Left cardiac atrium (tissue), 4 donors: Measurements from ENCODE around the gene MUC21. TPM values are rescaled to one million over a fixed set of nuclear protein-coding genes. Genes with fewer than 3 reads are reported as not detected.

Experiments
- ATAC-seq, 2 donors: fragments of 200-7000 bp; cut with Tn5 transposase; one replicate each; pipeline ENCODE4 v1.9.1; 2020; ENCODE audit warnings: mild to moderate bottlenecking in 2 of 2, moderate library complexity in 2 of 2
- DNase-seq: peaks from one replicate; pipeline ENCODE4 v3.0.0-alpha.2; 2020
- intact Hi-C, 2 donors: fragments of 100-400 bp; cut with DNase I; formaldehyde crosslinking; loops; one replicate each; pipeline versions ENCODE4 v1.14.1 to v1.15.1; 2022 to 2023
- long read RNA-seq: library from polyadenylated mRNA; unstranded; transcript quantifications from one replicate; pipeline ENCODE4 v2.0.0, GENCODE V29; 2021
- total RNA-seq, 2 donors: library from RNA; stranded (reverse); fragmentation: NEBNext Ultra II Directional; extraction: Animal tissue kit (Norgen Biotek cat#: 25700); gene quantifications; one replicate each; pipeline ENCODE4 v1.2.1, GENCODE V29; 2021
- donor health status: DM: no; HTN: yes; CAD: no.
- donor health status: DM: no; HTN: yes; CAD: no; lungs with severe emphysema.
- donor health status: DM: yes; HTN: yes; CAD: no.
- donor health status: Dilated cardiomyopathy.

The MUC21 gene
- not detected for total RNA-seq
- long read RNA-seq = 0 reads

- ATAC-seq = no peak
- intact Hi-C loops = loop anchor here in 1 of 2 donors (10.0 kb wide), 1 partner anchor 71 kb away; no protein-coding TSS in a partner anchor
- DNase-seq = no peak
These were observed at the start of gene MUC21 for GRCh38 chr6:30983439-30983838. MUC21 (plus strand) TSS chr6:30983718; CDS start chr6:30983959, 241 bp downstream.

GRCh38 chr6:30935018-30935417 lies 48.5 kb upstream of the MUC21 start:
- intact Hi-C loops = no loop called here
- ATAC-seq = peak in 1 of 2 donors; percentile 22
- no peak for DNase-seq

- intact Hi-C loops = no loop called here
- DNase-seq = no peak
- no peak for ATAC-seq
These were observed 46.3 kb upstream of the MUC21 start for GRCh38 chr6:30937265-30937664.

- intact Hi-C loops = no loop called here
- ATAC-seq (no peak), DNase-seq (no peak)
These were observed 44.8 kb upstream of the MUC21 start for GRCh38 chr6:30938730-30939129.

- DNase-seq (no peak), ATAC-seq (peak in 1 of 2 donors; percentile 19)
- intact Hi-C loops = no loop called here
These were observed 44.0 kb upstream of the MUC21 start for GRCh38 chr6:30939473-30939872.

GRCh38 chr6:30940361-30940986 lies 43.0 kb upstream of the MUC21 start, which contains the start of gene MUCL3:
MUCL3 (plus strand) TSS chr6:30940973; CDS start chr6:30941000, 27 bp downstream.
- intact Hi-C loops = no loop called here
- DNase-seq (no peak), ATAC-seq (no peak)

GRCh38 chr6:30942338-30943060 lies 41.0 kb upstream of the MUC21 start:
- DNase-seq (peak; percentile 85), ATAC-seq (peak; percentile 83)

GRCh38 chr6:30944051-30944450 lies 39.5 kb upstream of the MUC21 start:
- intact Hi-C loops = no loop called here
- ATAC-seq = no peak
- DNase-seq = no peak

More at GRCh38 chr6:30942338-30943060, 41.0 kb upstream of the MUC21 start:
- intact Hi-C loops = no loop called here

- intact Hi-C loops = no loop called here
- DNase-seq (no peak), ATAC-seq (no peak)
These were observed 38.2 kb upstream of the MUC21 start for GRCh38 chr6:30945281-30945680.

- ATAC-seq (peak in 1 of 2 donors; percentile 49), DNase-seq (no peak)
- intact Hi-C loops = no loop called here
These were observed 36.3 kb upstream of the MUC21 start for GRCh38 chr6:30947231-30947630.

GRCh38 chr6:30948811-30949210 lies 34.7 kb upstream of the MUC21 start:
- intact Hi-C loops = no loop called here
- DNase-seq (no peak), ATAC-seq (no peak)

- intact Hi-C loops = no loop called here
- DNase-seq (no peak), ATAC-seq (no peak)
These were observed 31.5 kb upstream of the MUC21 start for GRCh38 chr6:30951907-30952469.

- peak in 1 of 2 donors; percentile 41 for ATAC-seq
- intact Hi-C loops = no loop called here
These were observed 28.7 kb upstream of the MUC21 start for GRCh38 chr6:30954631-30955366.

GRCh38 chr6:30955367-30956042 lies 28.0 kb upstream of the MUC21 start:
- DNase-seq = peak; percentile 86
- intact Hi-C loops = no loop called here
- peak; percentile 89 to 92 for ATAC-seq

More at GRCh38 chr6:30954631-30955366, 28.7 kb upstream of the MUC21 start:
- DNase-seq = no peak

GRCh38 chr6:30957716-30958115 lies 25.8 kb upstream of the MUC21 start:
- ATAC-seq (no peak), DNase-seq (no peak)
- intact Hi-C loops = no loop called here

- intact Hi-C loops = no loop called here
- DNase-seq (no peak), ATAC-seq (peak in 1 of 2 donors; percentile 28)
These were observed 22.4 kb upstream of the MUC21 start for GRCh38 chr6:30960907-30961673.

GRCh38 chr6:30962716-30963115 lies 20.8 kb upstream of the MUC21 start:
- intact Hi-C loops = no loop called here
- ATAC-seq = no peak
- no peak for DNase-seq

GRCh38 chr6:30963641-30964040 lies 19.9 kb upstream of the MUC21 start:
- intact Hi-C loops = no loop called here
- ATAC-seq (no peak), DNase-seq (no peak)
